Heart left ventricle (tissue), 13 donors: ENCODE measurements around the gene EREG.

Source experiments
- CTCF ChIP-seq, 12 donors: fragments of 200-600 bp; sonication (generic) in 4 of 12; IDR thresholded peaks; one replicate each; pipeline versions ENCODE4 v1.5.0 to v1.8.0; 2018 to 2022; ENCODE audit warnings: antibody characterized with exemption in 12 of 12, mild to moderate bottlenecking in 5 of 12
- POLR2A ChIP-seq, 2 donors: fragments of 450-650 bp; IDR thresholded peaks; one replicate each; pipeline ENCODE4 v1.6.1; 2017; ENCODE audit warnings: antibody characterized with exemption in 2 of 2, mild to moderate bottlenecking in 2 of 2, moderate library complexity in 2 of 2
- donor health status: ischemic (EF 13 %, LVEDD 7.1; RV severe dilation, severe dysfunction).
- donor health status: DM: no; HTN: yes; CAD: no.
- donor health status: DM: no; HTN: no; CAD: no.
- donor health status: ischemic (EF 25% LVEDD 6.9; RV normal size, moderate dysfunction).
- donor health status: ischemic (EF 25% LVEDD 5.7; RV mildly dilated, moderate dysfunction).
- donor health status: ischemic (EF 35%, LVEDD 5.7; RV mildly dilated, moderate dysfunction).
- donor health status: nonischemic (EF 11% LVEDD 7.7; RV severe dilation, severe dysfunction).
- donor health status: DM: yes; HTN: yes; CAD: no.
- donor health status: PGD.
- donor health status: ischemic (EF 29% LVEDD 5.4; RV normal size, mild dysfunction).
- donor health status: nonischemic (EF 23%, LVEDD 6.1; RV moderate dilation, normal function).

- TF ChIP-seq POLR2A (IDR thresholded peaks at IDR 0.05) (no peak), CTCF (IDR thresholded peaks at IDR 0.05) (no peak)
Measured at GRCh38 chr4:74397748-74398426, 32.9 kb downstream of the EREG start.
